Thyroid gland (tissue), 4 donors: ENCODE measurements around the gene NLGN1. TPM values are rescaled to one million over a fixed set of nuclear protein-coding genes. Genes with fewer than 3 reads are reported as not detected.
A peak's percentile ranks its signal among the peaks of the same experiment; 100 is the strongest.

Experiments used
- DNase-seq, 2 donors: peaks; one replicate each; pipeline ENCODE4 v3.0.0-alpha.2; 2019
- H3K27ac ChIP-seq, 3 donors: fragments of 200-600 bp; sonication (generic); 1 replicate in 2 of 3; 2 replicates in 1 of 3; pipeline ENCODE4 v1.5.1; 2016 to 2019; ENCODE audit warnings: mild to moderate bottlenecking in 1 of 3, moderate library complexity in 1 of 3
- H3K27me3 ChIP-seq: fragments of 200-600 bp; sonication (generic); one replicate; pipeline ENCODE4 v1.5.1; 2019
- H3K36me3 ChIP-seq, 2 donors: fragments of 200-600 bp; sonication (generic); one replicate each; pipeline ENCODE4 v1.5.1; 2016 to 2019
- H3K4me1 ChIP-seq, 2 donors: fragments of 200-600 bp; sonication (generic); one replicate each; pipeline ENCODE4 v1.5.1; 2017 to 2019
- H3K4me3 ChIP-seq, 3 donors: fragments of 200-600 bp; sonication (generic); replicated peaks in 1 of 3; 1 replicate in 2 of 3; 2 replicates in 1 of 3; pipeline ENCODE4 v1.5.1; 2016; ENCODE audit warnings: mild to moderate bottlenecking in 1 of 3
- H3K9me3 ChIP-seq: fragments of 200-600 bp; sonication (generic); one replicate; pipeline ENCODE4 v1.5.1; 2017
- CTCF ChIP-seq, 6 experiments: fragments of 200-600 bp in 3 of 6; fragments of 450-650 bp in 3 of 6; sonication (generic) in 3 of 6; IDR thresholded peaks; one replicate each; pipeline ENCODE4 v1.5.1; 2016 to 2019; ENCODE audit warnings: antibody characterized with exemption in 6 of 6, mild to moderate bottlenecking in 2 of 6, inconsistent platforms in 1 of 6, moderate library complexity in 1 of 6
- POLR2A ChIP-seq, 2 donors: fragments of 450-650 bp; IDR thresholded peaks; one replicate each; pipeline ENCODE4 v1.6.1; 2017; ENCODE audit warnings: antibody characterized with exemption in 2 of 2, mild to moderate bottlenecking in 2 of 2, moderate library complexity in 1 of 2
- WGBS, 2 donors: methylation state at CpG; one replicate each; pipeline ENCODE4 v1.1.5; 2017; 5-methylcytosine and 5-hydroxymethylcytosine counted together
- intact Hi-C: fragments of 100-400 bp; cut with DNase I; formaldehyde crosslinking; loops from one replicate; pipeline ENCODE4 v1.15.1; 2023
- total RNA-seq, 4 donors: library from RNA; depleted of rRNA; stranded (reverse); fragments of >200 nt; gene quantifications; one replicate each; pipeline ENCODE4 v1.2.3, GENCODE V29; 2016

Gene NLGN1
- total RNA-seq, 4 donors from 2014 or later, result 2.4 to 13.9 (median 2.9) TPM

GRCh38 chr3:173404156-173404555 lies 6.6 kb downstream of the NLGN1 start:
- intact Hi-C loops, result no loop called here
- Histone ChIP-seq H3K9me3 (no peaks in the 10 kb centered on the region), H3K36me3 (no peaks in the 10 kb centered on the region), H3K4me3 (no peak overlapping the region), H3K4me1 (no peaks in the 10 kb centered on the region), H3K27ac (no peak overlapping the region), H3K27me3 (no peaks in the 10 kb centered on the region)
- WGBS, 2 donors, result 93 to 94% methylated on average over 1 of the region's 1 CpG
- DNase-seq, result no peak
- no peak for TF ChIP-seq POLR2A (IDR thresholded peaks at IDR 0.05)
- no peak for TF ChIP-seq CTCF (IDR thresholded peaks at IDR 0.05)

- intact Hi-C loops, result no loop called here
- Histone ChIP-seq H3K27ac (no peak overlapping the region), H3K9me3 (no peaks in the 10 kb centered on the region), H3K36me3 (no peaks in the 10 kb centered on the region), H3K4me1 (no peaks in the 10 kb centered on the region), H3K4me3 (no peak overlapping the region), H3K27me3 (no peaks in the 10 kb centered on the region)
- TF ChIP-seq POLR2A (IDR thresholded peaks at IDR 0.05), result no peak
- no peak for TF ChIP-seq CTCF (IDR thresholded peaks at IDR 0.05)
- DNase-seq, result no peak
Observed at GRCh38 chr3:173410436-173410835, 12.9 kb downstream of the NLGN1 start.

GRCh38 chr3:173410849-173411248 lies 13.3 kb downstream of the NLGN1 start:
- H3K4me1 ChIP-seq, result no peaks in the 10 kb centered on the region
- no peak for DNase-seq
- no peak for TF ChIP-seq POLR2A (IDR thresholded peaks at IDR 0.05)
- no peak for TF ChIP-seq CTCF (IDR thresholded peaks at IDR 0.05)
- 71 to 82% methylated on average over 1 of the region's 1 CpG for WGBS, 2 donors
- H3K36me3 ChIP-seq, result no peaks in the 10 kb centered on the region
- no peak overlapping the region for H3K4me3 ChIP-seq
- H3K9me3 ChIP-seq, result no peaks in the 10 kb centered on the region
- intact Hi-C loops, result no loop called here
- H3K27me3 ChIP-seq, result no peaks in the 10 kb centered on the region
- H3K27ac ChIP-seq, result no peak overlapping the region

GRCh38 chr3:173411375-173411973 lies 13.9 kb downstream of the NLGN1 start:
- TF ChIP-seq CTCF (IDR thresholded peaks at IDR 0.05) (peak in 2 of 6 experiments; percentile 12 to 33), POLR2A (IDR thresholded peaks at IDR 0.05) (no peak)
- Histone ChIP-seq H3K4me3 (no peak overlapping the region), H3K27ac (no peak overlapping the region), H3K36me3 (no peaks in the 10 kb centered on the region), H3K4me1 (no peaks in the 10 kb centered on the region), H3K9me3 (no peaks in the 10 kb centered on the region), H3K27me3 (no peaks in the 10 kb centered on the region)
- DNase-seq, result no peak
- 48 to 62% methylated on average over 5 of the region's 5 CpGs for WGBS, 2 donors
- intact Hi-C loops, result no loop called here

GRCh38 chr3:173416070-173416469 lies 18.5 kb downstream of the NLGN1 start:
- TF ChIP-seq POLR2A (IDR thresholded peaks at IDR 0.05) (no peak), CTCF (IDR thresholded peaks at IDR 0.05) (no peak)
- no peak for DNase-seq
- intact Hi-C loops, result no loop called here
- H3K9me3 ChIP-seq, result no peaks in the 10 kb centered on the region
- 85 to 91% methylated on average over 1 of the region's 1 CpG for WGBS, 2 donors
- no peak overlapping the region for H3K27ac ChIP-seq
- H3K36me3 ChIP-seq, result no peaks in the 10 kb centered on the region
- no peaks in the 10 kb centered on the region for H3K27me3 ChIP-seq
- no peaks in the 10 kb centered on the region for H3K4me1 ChIP-seq
- H3K4me3 ChIP-seq, result no peak overlapping the region
